ENCODE data around the gene GP5. TPM values are rescaled to one million over a fixed set of nuclear protein-coding genes. Genes with fewer than 3 reads are reported as not detected.

Gene GP5
- total and polyA plus RNA-seq, 4 donors = 0.03 to 3.3 (median 0.16) TPM

DNA sequence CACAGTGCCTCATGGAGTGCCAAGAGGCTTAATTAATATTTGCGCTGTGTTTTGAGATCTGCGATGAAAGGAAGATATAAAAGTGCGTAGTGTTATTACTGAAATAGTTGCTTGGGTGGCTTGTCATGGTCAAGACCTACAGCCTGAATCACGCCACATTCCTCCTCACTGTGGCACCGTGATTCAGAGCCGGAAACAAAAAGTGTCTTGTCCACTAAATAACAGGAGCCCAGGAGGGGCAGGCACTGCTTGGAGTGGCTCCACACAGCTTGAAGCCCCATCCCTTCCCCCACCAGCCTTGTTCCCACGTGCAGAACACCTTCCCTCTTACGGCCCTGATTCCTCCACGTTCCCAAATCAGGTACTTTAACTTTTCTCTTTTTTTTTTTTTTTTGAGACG is 28.3 kb downstream of the GP5 start (continued):
- TF ChIP-seq FOXA2 (IDR thresholded peaks at IDR 0.05) (no peak), FOXA1 (IDR thresholded peaks at IDR 0.05) (no peak), RXRA (IDR thresholded peaks at IDR 0.05) (no peak), HNF4G (IDR thresholded peaks at IDR 0.05) (no peak), HNF4A (conservative IDR thresholded peaks at IDR 0.05) (no peak), GABPA (IDR thresholded peaks at IDR 0.05 in 1 of 2, conservative IDR thresholded peaks at IDR 0.05 in 1 of 2) (no peak), TAF1 (conservative IDR thresholded peaks at IDR 0.05) (no peak), NR2F2 (IDR thresholded peaks at IDR 0.05) (no peak), SP1 (IDR thresholded peaks at IDR 0.05) (no peak)
- TF ChIP-seq, protein P1, sequence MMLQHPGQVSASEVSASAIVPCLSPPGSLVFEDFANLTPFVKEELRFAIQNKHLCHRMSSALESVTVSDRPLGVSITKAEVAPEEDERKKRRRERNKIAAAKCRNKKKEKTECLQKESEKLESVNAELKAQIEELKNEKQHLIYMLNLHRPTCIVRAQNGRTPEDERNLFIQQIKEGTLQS (IDR thresholded peaks at IDR 0.05) = no peak

DNA sequence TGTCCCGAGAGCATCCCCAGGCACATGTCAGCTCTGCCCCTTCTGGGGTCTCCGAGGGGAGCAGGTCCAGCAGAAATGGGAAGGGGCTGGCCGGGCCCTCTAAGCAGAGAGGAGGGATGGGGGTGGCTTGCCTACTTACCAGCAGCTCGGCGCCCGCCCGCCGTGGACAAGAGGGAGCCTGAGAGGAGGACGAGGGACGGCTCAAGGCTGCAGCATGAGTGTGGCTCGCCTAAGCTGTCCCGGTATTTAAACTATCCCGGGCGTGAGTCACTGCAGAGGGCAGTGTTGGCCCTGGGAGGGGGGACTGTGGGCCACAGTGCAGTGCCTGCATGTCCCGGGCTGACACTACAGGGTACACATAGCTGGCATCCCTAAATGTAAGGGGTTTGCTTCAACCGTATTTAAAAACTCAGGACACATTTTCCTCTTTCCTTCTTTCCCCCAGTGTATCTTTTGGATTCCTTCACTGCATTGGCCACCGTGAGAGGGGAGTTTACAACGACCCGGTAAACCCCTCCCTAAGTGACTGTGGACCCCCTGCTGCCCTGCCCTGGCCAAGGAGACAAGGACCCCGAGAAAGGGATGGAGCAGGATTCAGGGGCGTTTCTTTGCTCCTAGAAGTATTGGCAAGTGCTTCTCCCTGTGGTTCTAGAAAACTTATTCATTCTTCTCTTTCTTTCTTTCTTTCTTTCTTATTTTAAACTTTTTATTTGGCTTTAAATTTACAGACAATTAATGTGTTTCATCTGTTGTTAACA is 29.4 kb downstream of the GP5 start, which contains the start of gene LRRC15:
LRRC15 (minus strand) TSS at position 222 of the 758 bp plus-strand sequence. CDS start 8,700 bp downstream, outside the sequence.
- Histone ChIP-seq H3K9ac (ENCODE audit: low read depth in 1 of 2, low read length in 2 of 2) (no peak within 1 kb of the TSS), H3K27ac (ENCODE audit: low read depth in 1 of 2, low read length in 2 of 2) (no peak within 1 kb of the TSS), H3K27me3 (ENCODE audit: control insufficient read depth in 4 of 4, insufficient read depth in 4 of 4, low read length in 3 of 4) (peaks cover 0 to 4% (median under 1%) of the 10 kb centered on the region in 4 donors), H3K4me3 (ENCODE audit: low read depth in 1 of 3, low read length in 3 of 3) (no peak within 1 kb of the TSS), H3K4me1 (ENCODE audit: control insufficient read depth in 4 of 4, insufficient read depth in 4 of 4, low read length in 3 of 4) (peaks cover 0 to 6% (median under 1%) of the 10 kb centered on the region in 4 donors), H3K9me3 (ENCODE audit: control insufficient read depth in 4 of 4, low read length in 3 of 4) (no peaks in the 10 kb centered on the region), H3K36me3 (ENCODE audit: control insufficient read depth in 4 of 4, insufficient read depth in 3 of 4, low read depth in 1 of 4, low read length in 3 of 4) (no peaks in the 10 kb centered on the region)
- DNase-seq (ENCODE audit: low spot score) = no peak
- WGBS = 17% methylated on average over 21 of the region's 21 CpGs
- peak in 1 of 2 donors; percentile 43 for TF ChIP-seq RAD21 (IDR thresholded peaks at IDR 0.05)
- TF ChIP-seq, protein P2, sequence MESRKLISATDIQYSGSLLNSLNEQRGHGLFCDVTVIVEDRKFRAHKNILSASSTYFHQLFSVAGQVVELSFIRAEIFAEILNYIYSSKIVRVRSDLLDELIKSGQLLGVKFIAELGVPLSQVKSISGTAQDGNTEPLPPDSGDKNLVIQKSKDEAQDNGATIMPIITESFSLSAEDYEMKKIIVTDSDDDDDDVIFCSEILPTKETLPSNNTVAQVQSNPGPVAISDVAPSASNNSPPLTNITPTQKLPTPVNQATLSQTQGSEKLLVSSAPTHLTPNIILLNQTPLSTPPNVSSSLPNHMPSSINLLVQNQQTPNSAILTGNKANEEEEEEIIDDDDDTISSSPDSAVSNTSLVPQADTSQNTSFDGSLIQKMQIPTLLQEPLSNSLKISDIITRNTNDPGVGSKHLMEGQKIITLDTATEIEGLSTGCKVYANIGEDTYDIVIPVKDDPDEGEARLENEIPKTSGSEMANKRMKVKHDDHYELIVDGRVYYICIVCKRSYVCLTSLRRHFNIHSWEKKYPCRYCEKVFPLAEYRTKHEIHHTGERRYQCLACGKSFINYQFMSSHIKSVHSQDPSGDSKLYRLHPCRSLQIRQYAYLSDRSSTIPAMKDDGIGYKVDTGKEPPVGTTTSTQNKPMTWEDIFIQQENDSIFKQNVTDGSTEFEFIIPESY (IDR thresholded peaks at IDR 0.05) = no peak

DNA sequence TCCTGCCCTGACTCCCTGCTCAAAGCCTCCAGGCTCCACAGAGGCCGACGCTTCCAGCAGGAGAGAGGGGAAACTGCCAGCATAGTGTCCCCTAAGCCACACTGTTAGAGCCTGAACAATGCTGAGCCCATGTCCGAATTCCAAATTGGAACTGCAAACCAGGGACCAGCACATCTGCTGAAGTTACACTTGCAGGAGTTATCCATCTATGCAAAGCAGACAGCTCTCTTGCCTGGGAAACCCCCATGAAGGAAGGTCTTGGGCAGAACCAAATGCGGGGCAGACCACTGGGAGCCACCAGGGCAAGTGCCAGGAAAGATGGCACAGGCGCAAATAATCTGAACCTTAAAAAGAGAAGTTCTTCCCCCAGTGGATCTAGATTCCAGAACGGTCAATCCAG is 30.1 kb downstream of the GP5 start:
- no peak overlapping the region for H3K9ac ChIP-seq (ENCODE audit: low read depth in 1 of 2, low read length in 2 of 2)
- no peak overlapping the region for H3K4me3 ChIP-seq (ENCODE audit: low read depth in 1 of 3, low read length in 3 of 3)
- TF ChIP-seq GABPA (IDR thresholded peaks at IDR 0.05 in 1 of 2, conservative IDR thresholded peaks at IDR 0.05 in 1 of 2) = no peak
- TF ChIP-seq HNF4G (IDR thresholded peaks at IDR 0.05) = no peak
- TF ChIP-seq, protein P3, sequence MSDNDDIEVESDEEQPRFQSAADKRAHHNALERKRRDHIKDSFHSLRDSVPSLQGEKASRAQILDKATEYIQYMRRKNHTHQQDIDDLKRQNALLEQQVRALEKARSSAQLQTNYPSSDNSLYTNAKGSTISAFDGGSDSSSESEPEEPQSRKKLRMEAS (IDR thresholded peaks at IDR 0.05) = no peak
- TF ChIP-seq JUND (IDR thresholded peaks at IDR 0.05) = no peak
- no peak for TF ChIP-seq TAF1 (conservative IDR thresholded peaks at IDR 0.05)
- TF ChIP-seq HNF4A (conservative IDR thresholded peaks at IDR 0.05) = no peak
- TF ChIP-seq, protein P2 (IDR thresholded peaks at IDR 0.05) = no peak
- TF ChIP-seq, protein P1 (IDR thresholded peaks at IDR 0.05) = no peak
- no peak for TF ChIP-seq EGR1 (IDR thresholded peaks at IDR 0.05; ENCODE audit: low read depth in 2 of 2)
- TF ChIP-seq, protein P4, sequence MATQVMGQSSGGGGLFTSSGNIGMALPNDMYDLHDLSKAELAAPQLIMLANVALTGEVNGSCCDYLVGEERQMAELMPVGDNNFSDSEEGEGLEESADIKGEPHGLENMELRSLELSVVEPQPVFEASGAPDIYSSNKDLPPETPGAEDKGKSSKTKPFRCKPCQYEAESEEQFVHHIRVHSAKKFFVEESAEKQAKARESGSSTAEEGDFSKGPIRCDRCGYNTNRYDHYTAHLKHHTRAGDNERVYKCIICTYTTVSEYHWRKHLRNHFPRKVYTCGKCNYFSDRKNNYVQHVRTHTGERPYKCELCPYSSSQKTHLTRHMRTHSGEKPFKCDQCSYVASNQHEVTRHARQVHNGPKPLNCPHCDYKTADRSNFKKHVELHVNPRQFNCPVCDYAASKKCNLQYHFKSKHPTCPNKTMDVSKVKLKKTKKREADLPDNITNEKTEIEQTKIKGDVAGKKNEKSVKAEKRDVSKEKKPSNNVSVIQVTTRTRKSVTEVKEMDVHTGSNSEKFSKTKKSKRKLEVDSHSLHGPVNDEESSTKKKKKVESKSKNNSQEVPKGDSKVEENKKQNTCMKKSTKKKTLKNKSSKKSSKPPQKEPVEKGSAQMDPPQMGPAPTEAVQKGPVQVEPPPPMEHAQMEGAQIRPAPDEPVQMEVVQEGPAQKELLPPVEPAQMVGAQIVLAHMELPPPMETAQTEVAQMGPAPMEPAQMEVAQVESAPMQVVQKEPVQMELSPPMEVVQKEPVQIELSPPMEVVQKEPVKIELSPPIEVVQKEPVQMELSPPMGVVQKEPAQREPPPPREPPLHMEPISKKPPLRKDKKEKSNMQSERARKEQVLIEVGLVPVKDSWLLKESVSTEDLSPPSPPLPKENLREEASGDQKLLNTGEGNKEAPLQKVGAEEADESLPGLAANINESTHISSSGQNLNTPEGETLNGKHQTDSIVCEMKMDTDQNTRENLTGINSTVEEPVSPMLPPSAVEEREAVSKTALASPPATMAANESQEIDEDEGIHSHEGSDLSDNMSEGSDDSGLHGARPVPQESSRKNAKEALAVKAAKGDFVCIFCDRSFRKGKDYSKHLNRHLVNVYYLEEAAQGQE (IDR thresholded peaks at IDR 0.05) = no peak
- TF ChIP-seq RAD21 (IDR thresholded peaks at IDR 0.05) = no peak
- TF ChIP-seq RXRA (IDR thresholded peaks at IDR 0.05) = no peak
- TF ChIP-seq SP1 (IDR thresholded peaks at IDR 0.05) = no peak
- TF ChIP-seq FOXA1 (IDR thresholded peaks at IDR 0.05) = no peak
- no peak for TF ChIP-seq YY1 (IDR thresholded peaks at IDR 0.05)
- H3K9me3 ChIP-seq (ENCODE audit: control insufficient read depth in 4 of 4, low read length in 3 of 4) = no peaks in the 10 kb centered on the region
- H3K27ac ChIP-seq (ENCODE audit: low read depth in 1 of 2, low read length in 2 of 2) = no peak overlapping the region
- no peaks in the 10 kb centered on the region for H3K36me3 ChIP-seq (ENCODE audit: control insufficient read depth in 4 of 4, insufficient read depth in 3 of 4, low read depth in 1 of 4, low read length in 3 of 4)
- peaks cover 0 to 9% (median 3%) of the 10 kb centered on the region in 4 donors for H3K4me1 ChIP-seq (ENCODE audit: control insufficient read depth in 4 of 4, insufficient read depth in 4 of 4, low read length in 3 of 4)
- DNase-seq (ENCODE audit: low spot score) = no peak
- 82% methylated on average over 6 of the region's 6 CpGs for WGBS
- peaks cover 0 to 4% (median under 1%) of the 10 kb centered on the region in 4 donors for H3K27me3 ChIP-seq (ENCODE audit: control insufficient read depth in 4 of 4, insufficient read depth in 4 of 4, low read length in 3 of 4)

All from liver (tissue), 9 donors.